ENCODE data around the gene IRF8.
"Not testable (repeated sequence)": the region's sequence is repeated elsewhere in the genome, so short reads cannot be mapped to it uniquely, and the experiment has no call there.

IRF8 gene, protein sequence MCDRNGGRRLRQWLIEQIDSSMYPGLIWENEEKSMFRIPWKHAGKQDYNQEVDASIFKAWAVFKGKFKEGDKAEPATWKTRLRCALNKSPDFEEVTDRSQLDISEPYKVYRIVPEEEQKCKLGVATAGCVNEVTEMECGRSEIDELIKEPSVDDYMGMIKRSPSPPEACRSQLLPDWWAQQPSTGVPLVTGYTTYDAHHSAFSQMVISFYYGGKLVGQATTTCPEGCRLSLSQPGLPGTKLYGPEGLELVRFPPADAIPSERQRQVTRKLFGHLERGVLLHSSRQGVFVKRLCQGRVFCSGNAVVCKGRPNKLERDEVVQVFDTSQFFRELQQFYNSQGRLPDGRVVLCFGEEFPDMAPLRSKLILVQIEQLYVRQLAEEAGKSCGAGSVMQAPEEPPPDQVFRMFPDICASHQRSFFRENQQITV

DNA sequence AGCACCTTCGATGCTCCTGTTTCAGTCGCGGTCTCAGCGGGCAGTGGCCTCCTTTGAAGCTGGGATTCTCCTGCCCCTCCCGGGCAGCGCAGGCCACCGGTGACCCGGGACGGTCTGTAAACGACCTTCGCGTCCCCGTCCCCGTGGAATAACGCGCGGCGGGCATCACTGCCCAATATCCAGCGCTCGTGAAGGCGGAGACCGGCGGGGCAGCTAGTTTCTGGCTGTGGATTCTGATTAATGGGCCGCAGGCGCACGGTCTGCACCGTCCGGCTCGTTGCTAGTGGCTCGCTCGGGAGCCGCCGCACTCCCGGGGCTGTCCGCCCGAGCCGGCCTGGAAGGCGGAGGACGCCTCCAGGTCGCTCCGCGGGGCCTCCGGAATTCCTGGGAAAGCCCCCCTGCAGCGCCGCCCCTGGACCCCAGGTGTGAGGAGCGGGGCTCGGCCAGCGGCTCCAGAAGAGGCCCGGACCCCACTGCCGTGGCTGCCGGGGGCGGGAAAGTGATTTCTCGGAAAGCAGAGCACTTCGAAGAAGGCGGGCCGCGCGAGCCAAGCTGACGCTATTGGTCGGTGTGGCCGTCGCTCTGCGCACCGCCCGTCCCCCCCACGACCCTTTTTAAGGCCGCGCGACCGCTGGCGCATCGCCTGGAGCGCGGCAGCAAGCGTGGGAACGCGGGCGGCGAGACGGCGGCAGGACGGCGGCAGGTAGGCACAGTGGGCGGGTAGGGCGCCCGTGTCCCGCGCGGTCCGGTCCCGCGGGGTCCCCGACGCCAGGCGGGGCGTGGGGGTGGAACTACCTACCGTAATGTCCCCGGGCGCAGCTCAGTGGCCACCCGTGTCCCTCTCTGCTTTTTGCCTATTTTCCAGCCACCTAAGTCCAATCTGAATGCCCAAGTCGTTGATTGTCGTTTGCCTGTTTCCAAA is at the start of gene IRF8:
Gene IRF8 (plus strand): TSS at position 642 of the 922 bp plus-strand sequence. CDS start 3,854 bp downstream, outside the sequence.
- DNase-seq (ENCODE audit: low spot score): peak; percentile 14

DNA sequence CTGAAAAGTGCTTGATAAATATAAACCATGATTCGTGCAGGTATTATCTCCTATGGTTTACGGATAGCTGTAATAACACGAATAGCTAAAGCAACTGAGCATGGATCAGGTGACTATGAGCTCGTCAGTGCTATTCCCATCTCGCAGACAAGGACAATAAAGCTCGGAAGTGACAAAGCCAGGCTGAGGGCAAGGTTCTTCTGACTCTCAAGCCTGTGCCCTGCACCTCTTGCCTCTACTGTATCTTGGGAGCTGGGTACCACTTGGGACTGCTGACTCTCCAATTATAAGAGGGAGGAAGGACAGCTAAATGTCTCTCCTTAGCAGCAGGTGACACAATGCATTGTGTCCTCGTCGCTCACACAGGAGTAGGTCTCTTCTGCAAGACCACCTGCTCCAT is 49.6 kb upstream of the IRF8 start:
- DNase-seq (ENCODE audit: low spot score): no peak

DNA sequence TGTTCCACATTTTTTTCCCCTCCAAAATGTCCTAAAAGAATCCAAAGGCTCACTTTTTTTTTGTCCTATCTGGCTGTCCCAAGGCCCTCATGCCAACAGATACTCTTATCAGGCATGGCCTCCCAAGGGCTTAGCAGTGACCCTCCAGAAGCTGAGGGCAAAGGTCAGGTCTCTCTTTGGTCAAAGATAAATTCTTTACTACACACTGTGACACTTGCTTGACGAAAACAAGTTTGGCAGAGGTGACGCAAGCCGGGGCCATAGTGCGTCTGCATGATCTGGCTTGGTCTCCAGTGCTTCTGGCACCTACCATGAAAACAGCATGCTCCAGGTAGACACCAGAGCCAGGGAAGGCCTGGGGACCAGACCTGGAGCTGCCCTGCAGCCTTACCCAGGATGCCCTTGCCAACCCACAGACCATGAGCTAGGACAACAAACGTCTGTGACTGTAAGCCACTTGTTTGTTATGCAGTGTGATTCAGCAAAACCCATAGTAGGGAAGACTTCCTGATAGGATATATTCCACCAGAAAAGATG is 48.5 kb upstream of the IRF8 start:
- DNase-seq (ENCODE audit: low spot score): no peak

DNA sequence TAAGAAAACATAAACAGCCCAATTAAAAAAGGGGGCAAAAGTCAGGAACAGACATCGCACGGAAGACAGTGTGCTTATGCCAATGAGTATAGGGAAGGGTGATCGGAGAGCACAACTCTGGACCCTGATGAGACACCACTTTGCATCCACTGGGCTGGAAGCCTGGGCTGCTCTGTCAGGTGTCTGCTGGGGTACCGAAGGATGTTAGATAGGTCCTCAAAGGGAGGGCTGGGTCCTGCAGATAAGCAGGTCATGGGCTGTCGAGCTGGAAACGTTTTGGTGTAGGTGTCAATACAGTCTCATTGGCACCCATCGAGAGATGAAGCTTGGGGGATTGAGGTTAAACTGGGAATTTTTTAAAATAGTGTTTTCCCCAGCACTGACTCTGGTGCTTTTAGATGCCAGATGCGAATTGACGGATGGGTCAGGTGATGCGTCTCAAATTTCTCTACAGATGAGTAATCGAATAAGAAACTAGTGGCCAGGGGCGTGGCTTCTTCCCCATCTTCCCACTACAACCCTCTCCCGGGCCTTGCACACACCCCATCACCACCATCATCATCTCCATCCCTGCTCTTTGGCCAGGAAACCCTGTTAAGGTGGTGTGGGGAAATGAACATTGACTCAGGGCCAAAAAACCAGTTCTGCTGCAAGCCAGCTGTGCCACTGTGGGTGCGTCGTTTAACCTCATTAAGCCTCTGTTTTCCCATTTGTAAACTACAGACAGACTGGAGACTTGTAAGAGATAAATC is 47.8 kb upstream of the IRF8 start:
- no peak for DNase-seq (ENCODE audit: low spot score)

DNA sequence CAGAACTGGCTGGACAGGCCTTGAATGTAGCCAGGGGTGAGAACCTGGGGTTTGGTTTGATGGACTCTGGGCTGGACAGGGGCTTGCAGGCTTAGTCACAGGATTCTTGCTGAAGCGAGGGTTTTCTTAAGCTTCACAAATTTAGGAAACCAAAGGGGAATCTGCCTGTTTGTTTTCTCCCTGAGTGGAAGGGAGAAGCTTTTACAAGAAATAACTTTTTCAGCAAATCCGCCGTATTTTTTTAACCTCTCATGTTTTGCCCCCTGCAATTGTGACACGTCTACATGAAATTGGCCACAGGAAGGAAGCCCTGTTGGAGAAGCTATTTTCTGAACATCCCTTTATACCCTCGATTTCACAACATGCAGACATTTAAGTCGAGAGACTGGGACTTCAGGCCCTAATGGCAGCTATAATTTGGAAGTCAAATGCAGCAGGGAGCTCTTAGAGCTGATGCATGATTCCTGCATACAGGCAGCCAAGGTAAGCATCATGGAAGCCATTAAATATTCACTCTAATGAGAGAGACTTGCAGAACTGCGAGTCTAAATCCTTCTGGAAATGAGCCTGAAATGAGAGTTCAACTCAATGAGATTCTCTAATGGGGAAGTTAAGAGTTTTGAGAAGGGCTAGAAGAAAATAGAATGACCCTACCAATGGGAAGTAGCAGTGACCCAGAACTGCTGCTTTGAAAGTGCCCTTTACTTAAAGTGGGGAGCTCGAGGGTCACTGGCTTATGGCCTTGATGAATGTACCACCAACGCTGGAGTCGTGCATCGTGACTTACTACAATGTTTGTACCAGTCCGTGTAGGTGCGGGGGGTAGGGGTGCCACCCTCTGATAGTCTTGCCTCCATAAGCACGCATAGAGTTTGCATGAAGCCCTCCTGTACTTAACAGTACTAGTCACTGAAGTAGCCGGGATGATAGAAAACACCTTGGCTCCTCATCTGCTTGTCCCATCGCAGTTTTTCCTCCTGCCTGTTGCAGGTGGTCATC is 45.1 kb upstream of the IRF8 start:
- peak; percentile 31 for DNase-seq (ENCODE audit: low spot score)

DNA sequence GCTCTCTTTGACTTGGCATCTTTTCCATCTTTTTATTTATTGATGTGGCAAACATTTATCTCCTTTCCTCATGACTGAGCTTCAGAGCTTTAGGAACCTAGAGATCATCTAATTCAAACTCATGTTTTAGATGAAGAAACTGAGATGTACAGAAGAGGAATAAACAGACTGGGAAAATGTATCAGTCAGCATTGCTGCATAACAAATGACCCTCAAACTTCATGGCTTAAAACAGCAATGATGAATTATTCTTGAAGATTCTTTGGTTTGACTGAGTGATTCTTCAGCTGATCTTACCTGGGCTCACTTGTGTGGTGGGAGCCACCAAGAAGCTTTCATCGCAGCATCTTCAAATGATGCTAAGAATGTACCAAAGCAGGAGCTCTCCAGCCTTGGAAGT is 44.0 kb upstream of the IRF8 start:
- no peak for DNase-seq (ENCODE audit: low spot score)

DNA sequence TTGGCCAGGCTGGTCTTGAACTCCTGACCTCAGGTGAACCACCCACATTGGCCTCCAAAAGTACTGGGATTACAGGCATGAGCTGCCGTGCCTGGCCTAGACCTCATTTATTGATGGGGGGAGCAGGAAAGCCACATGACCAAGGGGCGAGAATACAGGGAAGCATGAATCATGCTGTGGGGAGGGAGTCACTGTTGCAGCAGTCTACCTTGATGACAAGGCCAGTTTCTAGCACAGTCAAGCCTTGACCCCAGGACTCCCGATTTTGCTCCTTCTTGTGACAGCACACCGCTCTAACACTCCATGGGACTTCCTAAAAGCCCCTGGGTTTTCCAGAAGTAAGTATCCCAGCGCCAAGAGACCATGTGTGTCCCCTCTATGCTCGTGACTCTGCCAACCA is 42.9 kb upstream of the IRF8 start:
- no peak for DNase-seq (ENCODE audit: low spot score)

DNA sequence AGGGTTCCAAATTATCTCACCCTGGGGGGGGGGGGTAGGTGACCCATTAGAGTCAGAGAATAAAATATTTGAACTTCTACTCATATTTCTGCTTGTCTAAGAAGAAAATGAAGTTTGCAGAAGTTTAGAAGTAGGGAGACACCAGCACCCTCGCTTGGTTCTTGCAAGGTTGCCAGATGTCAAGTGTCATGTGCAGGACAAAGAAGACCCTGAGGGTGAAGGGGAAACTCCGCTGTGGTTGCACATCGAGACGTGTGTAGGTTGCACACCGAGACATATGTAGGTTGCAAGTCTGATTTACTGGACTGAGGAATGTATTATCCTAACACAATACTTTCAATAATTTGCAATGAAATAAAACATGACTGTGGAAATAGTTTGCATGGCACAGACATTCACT is 42.4 kb upstream of the IRF8 start:
- DNase-seq (ENCODE audit: low spot score): no peak

DNA sequence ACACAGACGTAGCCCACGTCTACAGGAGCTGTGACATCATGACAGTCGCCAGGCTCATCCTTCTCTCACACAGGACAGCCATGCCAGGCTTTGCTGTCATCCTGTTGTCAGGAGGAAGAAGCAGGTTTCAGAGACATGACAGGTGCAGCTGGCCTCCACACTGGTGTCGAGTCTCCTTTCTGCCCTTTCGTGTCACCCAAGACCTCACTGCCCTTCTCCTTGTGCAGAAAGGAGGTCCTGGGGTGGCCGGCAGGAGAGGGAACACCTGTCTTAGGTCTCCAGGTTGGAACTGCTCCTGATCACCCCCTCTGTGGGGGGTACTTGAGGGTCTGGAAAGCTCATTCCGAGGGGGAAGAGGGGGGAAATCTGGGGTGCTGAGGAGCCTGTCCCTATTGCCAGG is 41.6 kb upstream of the IRF8 start:
- no peak for DNase-seq (ENCODE audit: low spot score)

DNA sequence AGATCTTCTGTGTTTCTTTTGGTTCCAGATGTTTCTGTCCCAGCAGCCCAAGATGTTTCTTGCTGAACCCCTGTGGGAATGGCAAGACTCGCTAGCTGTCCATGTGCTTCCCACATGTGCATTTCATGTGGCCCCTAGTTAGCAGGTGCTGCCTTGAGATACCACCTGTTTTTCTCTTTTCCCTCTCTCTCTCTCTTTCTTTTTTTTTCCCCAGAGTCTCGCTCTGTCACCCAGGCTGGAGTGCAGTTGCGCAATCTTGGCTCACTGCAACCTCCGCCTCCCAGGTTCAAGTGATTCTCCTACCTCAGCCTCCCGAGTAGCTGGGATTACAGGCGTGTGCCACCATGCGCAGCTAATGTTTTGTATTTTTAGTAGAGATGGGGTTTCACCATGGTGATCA is 40.4 kb upstream of the IRF8 start:
- DNase-seq (ENCODE audit: low spot score): not testable (repeated sequence)

DNA sequence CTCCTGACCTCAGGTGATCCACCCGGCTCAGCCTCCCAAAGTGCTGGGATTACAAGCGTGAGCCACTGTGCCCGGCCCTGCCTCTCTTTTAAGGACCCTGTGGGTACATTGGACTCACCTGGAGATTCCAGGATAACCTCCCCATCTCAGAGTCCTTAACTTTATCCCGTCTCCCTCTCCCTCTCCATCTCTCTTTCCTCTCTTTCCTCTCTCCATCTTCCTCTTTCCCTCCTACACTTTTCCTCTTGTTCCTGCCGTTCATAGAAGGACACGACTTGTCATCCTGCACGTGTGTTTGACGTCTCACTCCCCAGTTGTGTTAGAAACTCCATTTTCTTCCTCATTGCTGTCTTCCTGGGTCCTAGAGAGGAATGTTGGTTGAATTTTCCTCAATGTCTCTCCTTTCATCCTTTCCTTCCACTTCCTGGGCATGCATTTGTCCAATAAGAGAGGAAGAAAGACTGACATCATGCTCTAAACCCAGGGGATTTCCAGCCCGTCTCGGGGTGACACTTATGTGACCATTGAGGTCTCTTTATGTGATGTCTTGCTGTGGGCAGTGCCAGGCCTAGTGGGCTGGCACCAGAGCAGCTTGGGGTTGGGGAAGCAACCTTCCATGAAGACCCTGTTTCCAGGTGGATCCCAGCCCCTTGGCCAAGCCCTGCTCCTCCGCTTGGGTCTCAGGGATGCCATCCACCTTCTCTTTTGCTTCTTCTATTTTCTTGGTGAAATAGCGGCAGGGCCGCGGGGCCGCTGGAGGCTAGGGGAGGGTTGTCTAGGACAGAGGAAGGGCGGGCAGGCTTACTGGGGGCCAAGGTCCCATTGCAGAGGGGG is 39.8 kb upstream of the IRF8 start:
- DNase-seq (ENCODE audit: low spot score): no peak

DNA sequence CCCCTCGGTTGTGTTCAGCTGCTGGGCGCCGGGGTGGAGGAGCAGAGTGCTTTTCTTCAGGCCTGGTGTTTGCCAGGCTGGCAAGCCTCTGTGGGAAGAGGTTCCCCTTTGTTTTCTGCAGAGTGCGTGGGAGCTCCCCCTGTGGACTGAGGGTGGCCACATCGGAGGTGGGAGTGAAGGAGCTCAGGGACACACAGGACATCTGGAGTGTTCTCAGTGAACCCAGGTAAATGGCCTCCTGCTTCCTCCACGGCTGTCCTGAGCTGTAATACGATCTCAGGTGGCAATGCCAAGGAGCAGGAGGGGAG is 39.2 kb upstream of the IRF8 start:
- no peak for DNase-seq (ENCODE audit: low spot score)

DNA sequence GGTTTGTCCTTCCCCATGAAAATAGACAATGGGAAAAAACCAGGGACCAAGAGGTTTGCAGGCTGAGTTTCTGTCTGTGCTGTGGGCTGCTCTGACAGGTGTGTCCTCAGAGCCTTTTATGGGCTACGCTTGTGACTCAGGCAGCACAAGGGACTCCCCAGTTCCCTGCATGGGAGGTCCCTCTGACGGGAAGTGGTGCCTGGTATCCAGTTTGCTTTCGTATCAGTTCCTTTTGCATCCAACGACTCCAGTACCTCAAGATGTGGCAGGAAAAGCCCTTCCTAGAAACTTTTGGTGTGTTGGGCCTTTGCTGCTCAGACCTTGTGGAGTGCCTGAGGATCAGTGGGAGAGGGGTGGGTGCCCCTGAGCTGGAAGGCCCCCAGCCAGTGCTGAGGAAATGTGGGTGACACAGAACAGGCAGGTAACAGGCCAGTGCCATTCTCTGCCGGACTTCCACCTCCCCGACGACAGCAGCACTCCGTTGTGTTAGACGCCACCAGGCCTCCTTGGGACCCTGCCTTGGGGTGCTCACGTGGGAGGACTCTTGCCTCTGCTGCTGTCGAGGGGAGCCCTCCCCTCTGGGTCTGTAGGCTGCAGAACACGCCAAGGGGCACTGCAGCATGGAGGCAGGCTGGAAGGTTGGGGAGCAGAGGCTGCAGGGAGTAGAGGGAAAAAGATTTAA is 38.4 kb upstream of the IRF8 start:
- DNase-seq (ENCODE audit: low spot score): no peak

DNA sequence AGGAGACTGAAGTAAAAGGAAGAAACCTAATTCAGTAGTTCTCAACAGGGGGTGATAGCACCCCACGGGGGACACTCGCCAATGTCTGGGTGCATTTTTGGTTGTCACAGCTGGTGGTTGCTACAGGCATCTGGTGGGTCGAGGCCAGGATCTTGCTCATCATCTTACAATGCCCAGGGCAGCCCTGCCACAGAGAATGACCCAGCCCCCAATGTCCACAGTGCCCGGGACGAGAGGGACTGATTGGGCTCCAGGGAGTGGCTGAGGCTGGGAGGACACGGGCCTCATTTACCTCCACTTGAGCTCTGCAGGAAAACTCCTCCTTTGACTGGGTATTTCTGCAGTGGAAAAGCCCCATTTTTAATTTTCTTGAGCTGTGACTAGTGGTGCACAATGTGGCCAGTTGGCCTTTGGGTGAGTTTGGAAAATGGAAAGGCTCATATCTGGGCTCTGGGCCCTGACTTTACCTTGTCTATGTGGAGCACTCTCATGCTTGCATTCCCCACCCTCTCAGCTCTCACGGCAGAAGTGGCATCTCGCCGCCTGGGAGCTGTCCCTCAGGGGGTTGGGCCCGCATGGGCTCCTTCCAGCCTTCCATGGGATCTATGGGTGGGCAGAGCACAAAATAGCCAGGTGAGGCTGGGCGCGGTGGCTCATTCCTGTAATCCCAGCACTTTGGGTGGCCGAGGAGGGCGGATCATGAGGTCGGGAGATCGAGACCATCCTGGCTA is 37.7 kb upstream of the IRF8 start:
- DNase-seq (ENCODE audit: low spot score): no peak

DNA sequence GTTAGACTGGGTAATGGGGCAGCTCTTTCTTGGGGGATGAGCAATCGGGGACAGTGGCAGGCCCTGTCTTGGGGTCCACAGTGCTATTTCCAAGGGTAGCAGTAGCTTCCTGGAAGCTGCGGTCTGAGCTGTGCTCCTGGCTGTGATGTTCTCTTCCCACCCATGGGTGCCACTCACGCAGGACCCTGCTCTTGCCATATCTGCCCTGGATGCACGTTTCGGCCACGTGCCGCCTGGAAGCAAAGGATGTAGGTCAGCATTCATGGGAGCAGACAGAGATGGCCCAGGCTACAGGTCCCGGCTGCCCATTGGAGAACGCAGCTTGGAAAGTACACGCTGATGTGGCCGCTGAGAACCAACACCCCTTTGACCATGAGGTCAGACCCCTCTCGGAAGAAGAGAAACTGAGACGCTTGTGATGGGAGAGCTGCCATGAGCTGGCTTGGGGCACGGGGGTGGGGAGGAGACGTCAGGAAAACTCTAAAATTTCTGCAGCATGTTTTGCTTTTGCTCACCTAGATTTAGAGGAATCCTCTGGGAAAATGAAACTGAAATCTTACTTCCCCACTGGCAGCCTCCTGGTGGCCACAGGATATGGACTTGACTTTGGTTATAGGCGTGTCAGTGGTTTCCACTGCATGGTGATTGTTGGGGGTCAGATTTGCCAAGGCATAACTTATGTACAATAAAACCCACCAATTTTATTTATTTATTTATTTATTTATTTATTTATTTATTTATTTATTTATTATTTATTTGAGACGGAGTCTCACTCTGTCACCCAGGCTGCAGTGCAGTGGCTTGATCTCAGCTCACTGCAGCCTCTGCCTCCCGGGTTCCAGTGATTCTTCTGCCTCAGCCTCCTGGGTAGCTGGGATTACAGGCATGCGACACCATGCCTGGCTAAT is 36.2 kb upstream of the IRF8 start:
- DNase-seq (ENCODE audit: low spot score): no peak

DNA sequence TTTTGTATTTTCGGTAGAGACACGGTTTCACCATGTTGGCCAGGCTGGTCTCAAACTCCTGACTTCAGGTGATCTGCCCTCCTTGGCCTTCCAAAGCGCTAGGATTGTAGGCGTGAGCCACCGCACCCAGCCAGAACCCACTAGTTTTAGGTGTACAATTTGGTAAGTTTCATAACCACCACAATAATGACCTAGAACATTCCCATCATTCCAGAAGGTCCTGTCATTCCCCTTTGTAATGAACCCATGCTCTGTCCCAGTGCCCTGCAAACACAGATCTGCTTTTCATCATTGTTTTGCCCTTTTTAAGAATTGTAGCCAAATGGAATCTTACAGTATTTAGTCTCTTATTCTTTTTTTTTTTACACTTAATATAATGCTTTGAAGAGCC is 35.6 kb upstream of the IRF8 start:
- no peak for DNase-seq (ENCODE audit: low spot score)

DNA sequence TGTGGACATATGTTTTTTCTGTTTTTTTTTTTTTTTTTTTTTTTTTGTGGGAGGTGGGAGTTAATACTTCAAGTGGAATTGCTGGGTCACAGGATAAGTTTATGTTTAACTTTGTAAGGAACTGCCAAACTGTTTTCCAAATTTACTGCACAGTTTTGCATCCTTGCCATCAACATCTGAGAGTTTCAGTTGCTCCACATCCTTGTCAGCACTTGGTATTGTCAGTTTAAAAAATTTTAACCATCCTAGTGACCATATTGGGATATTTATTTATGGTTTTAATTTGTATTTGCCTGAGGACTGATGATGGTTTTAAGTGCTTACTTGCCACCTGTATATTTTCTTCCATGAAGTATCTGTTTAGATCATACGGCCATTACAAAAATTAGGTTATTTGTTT is 34.0 kb upstream of the IRF8 start:
- no peak for DNase-seq (ENCODE audit: low spot score)

DNA sequence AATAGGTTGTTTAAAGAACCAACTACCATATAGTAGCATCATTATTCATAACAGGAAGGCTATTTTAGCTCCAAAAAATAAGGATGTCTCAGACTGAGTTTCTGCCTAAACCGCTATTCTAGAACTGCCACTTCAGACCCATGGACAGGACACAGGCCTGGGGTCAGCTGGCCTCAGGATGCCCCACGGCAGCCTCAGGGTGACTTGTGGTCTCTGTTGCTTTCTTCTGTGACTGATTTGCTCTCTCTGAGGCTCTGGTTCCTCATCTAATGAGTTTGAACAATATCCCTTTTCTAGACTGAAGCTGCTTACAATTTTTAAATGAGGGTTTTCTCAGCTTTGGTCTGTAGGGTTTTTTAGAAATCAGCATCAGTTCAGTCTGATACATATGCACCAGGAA is 31.8 kb upstream of the IRF8 start:
- DNase-seq (ENCODE audit: low spot score): no peak
